HepG2 (cell line): Measurements from ENCODE around the gene PSMD1. TPM values are rescaled to one million over a fixed set of nuclear protein-coding genes. Genes with fewer than 3 reads are reported as not detected.

Experiments
- CBFB ChIP-seq: sonication (generic); formaldehyde crosslinking; IDR thresholded peaks from 2 replicates; pipeline ENCODE4 v1.4.0; 2020; ENCODE audit warnings: missing genetic modification reagents
- DMAP1 ChIP-seq: IDR thresholded peaks from 2 replicates; pipeline ENCODE4 v1.6.1; 2016
- DPF2 ChIP-seq: sonication (generic); formaldehyde crosslinking; IDR thresholded peaks from 2 replicates; pipeline ENCODE4 v1.4.0; 2020; ENCODE audit warnings: mild to moderate bottlenecking, low read depth, missing genetic modification reagents, borderline replicate concordance
- FOXA1 ChIP-seq, 2 experiments: fragments of 450-650 bp in 1 of 2; sonication (generic) in 1 of 2; formaldehyde crosslinking in 1 of 2; IDR thresholded peaks; 2 replicates each; pipeline versions ENCODE4 v1.4.0 to v1.6.1; 2016 to 2020; ENCODE audit warnings: missing genetic modification reagents in 1 of 2
- FOXJ3 ChIP-seq: sonication (generic); formaldehyde crosslinking; IDR thresholded peaks from 2 replicates; pipeline ENCODE4 v1.4.0; 2020; ENCODE audit warnings: missing genetic modification reagents, mild to moderate bottlenecking, borderline replicate concordance
- FOXK1 ChIP-seq: sonication (generic); formaldehyde crosslinking; IDR thresholded peaks from 2 replicates; pipeline ENCODE4 v1.4.0; 2020; ENCODE audit warnings: low read depth, missing genetic modification reagents, borderline replicate concordance
- HMG20A ChIP-seq: IDR thresholded peaks from 2 replicates; pipeline ENCODE4 v1.6.1; 2016; ENCODE audit warnings: borderline replicate concordance
- ISX ChIP-seq: sonication (generic); formaldehyde crosslinking; conservative IDR thresholded peaks from 2 replicates; pipeline ENCODE4 v1.5.0; 2020; ENCODE audit warnings: missing genetic modification reagents
- JARID2 ChIP-seq: sonication (generic); formaldehyde crosslinking; IDR thresholded peaks from 2 replicates; pipeline ENCODE4 v1.8.1; 2023; ENCODE audit warnings: missing genetic modification reagents, inconsistent platforms; ENCODE audit not compliant: insufficient replicate concordance
- LCORL ChIP-seq, 2 experiments: fragments of 450-650 bp in 1 of 2; sonication (generic) in 1 of 2; formaldehyde crosslinking in 1 of 2; IDR thresholded peaks; 2 replicates each; pipeline versions ENCODE4 v1.5.0 to v1.6.1; 2017 to 2020; ENCODE audit warnings: antibody characterized with exemption in 1 of 2, missing genetic modification reagents in 1 of 2
- PRDM15 ChIP-seq: sonication (generic); formaldehyde crosslinking; IDR thresholded peaks from 2 replicates; pipeline ENCODE4 v1.4.0; 2020; ENCODE audit warnings: missing genetic modification reagents
- RFXAP ChIP-seq: sonication (generic); formaldehyde crosslinking; IDR thresholded peaks from 2 replicates; pipeline ENCODE4 v1.4.0; 2020; ENCODE audit warnings: missing genetic modification reagents, borderline replicate concordance
- SRSF9 ChIP-seq: fragments of 200-400 bp; formaldehyde crosslinking; IDR thresholded peaks from 2 replicates; pipeline ENCODE4 v1.6.1; 2018; ENCODE audit warnings: borderline replicate concordance, mild to moderate bottlenecking, low read depth, low read length; ENCODE audit not compliant: insufficient read depth, poor library complexity, severe bottlenecking
- TAF1 ChIP-seq: sonication (generic); formaldehyde crosslinking; IDR thresholded peaks from 2 replicates; pipeline ENCODE4 v1.4.0; 2020; ENCODE audit warnings: missing genetic modification reagents
- ZBTB20 ChIP-seq: sonication (generic); formaldehyde crosslinking; IDR thresholded peaks from 2 replicates; pipeline ENCODE4 v1.8.1; 2023; ENCODE audit warnings: missing genetic modification reagents, low read depth, mild to moderate bottlenecking, borderline replicate concordance
- ZNF143 ChIP-seq: sonication (generic); formaldehyde crosslinking; IDR thresholded peaks from 2 replicates; pipeline ENCODE4 v1.4.0; 2020; ENCODE audit warnings: missing genetic modification reagents
- ZNF343 ChIP-seq: sonication (generic); formaldehyde crosslinking; IDR thresholded peaks from 2 replicates; pipeline ENCODE4 v1.4.0; 2020; ENCODE audit warnings: mild to moderate bottlenecking, missing genetic modification reagents
- ZNF441 ChIP-seq: sonication (generic); formaldehyde crosslinking; IDR thresholded peaks from 2 replicates; pipeline ENCODE4 v1.7.0; 2021; ENCODE audit warnings: missing genetic modification reagents, borderline replicate concordance
- ZNF546 ChIP-seq: sonication (generic); formaldehyde crosslinking; conservative IDR thresholded peaks from 2 replicates; pipeline ENCODE4 v1.8.1; 2023; ENCODE audit warnings: mild to moderate bottlenecking, missing genetic modification reagents
- ZNF574 ChIP-seq: sonication (generic); formaldehyde crosslinking; IDR thresholded peaks from 2 replicates; pipeline ENCODE4 v1.4.0; 2020; ENCODE audit warnings: missing genetic modification reagents
- ZNF614 ChIP-seq: IDR thresholded peaks from 2 replicates; pipeline ENCODE4 v1.6.1; 2018; ENCODE audit warnings: missing biosample characterization, missing genetic modification reagents, inconsistent platforms, borderline replicate concordance
- ZNF670 ChIP-seq: sonication (generic); formaldehyde crosslinking; IDR thresholded peaks from 2 replicates; pipeline ENCODE4 v1.8.0; 2022; ENCODE audit warnings: mild to moderate bottlenecking, missing genetic modification reagents, borderline replicate concordance
- polyA plus RNA-seq, 8 experiments: library from polyadenylated mRNA; depleted of rRNA in 3 of 8; stranded (reverse) in 7 of 8; unstranded in 1 of 8; fragments of >200 nt; fragmentation: Illumina TruSeq in 4 of 8; extraction: Trizol in 4 of 8; gene quantifications; 2 replicates each; pipeline versions ENCODE4 v1.2.1 to v1.2.3, GENCODE V29; 2011 to 2016; ENCODE audit warnings: low read depth in 4 of 8, missing spikeins in 1 of 8, mixed read lengths in 1 of 8; ENCODE audit not compliant: insufficient read depth in 1 of 8
- total RNA-seq, 5 experiments: library from RNA; depleted of rRNA; stranded (reverse); fragments of >200 nt; fragmentation: Illumina TruSeq; extraction: Trizol; gene quantifications; 2 replicates each; pipeline ENCODE4 v1.2.3, GENCODE V29; 2016; ENCODE audit warnings: low read depth in 1 of 5

The PSMD1 gene
- total and polyA plus RNA-seq, 2 of the 13 experiments (the other 11 are each of a cell fraction or from before 2014, with no cell fraction given): 136 to 191 TPM

DNA sequence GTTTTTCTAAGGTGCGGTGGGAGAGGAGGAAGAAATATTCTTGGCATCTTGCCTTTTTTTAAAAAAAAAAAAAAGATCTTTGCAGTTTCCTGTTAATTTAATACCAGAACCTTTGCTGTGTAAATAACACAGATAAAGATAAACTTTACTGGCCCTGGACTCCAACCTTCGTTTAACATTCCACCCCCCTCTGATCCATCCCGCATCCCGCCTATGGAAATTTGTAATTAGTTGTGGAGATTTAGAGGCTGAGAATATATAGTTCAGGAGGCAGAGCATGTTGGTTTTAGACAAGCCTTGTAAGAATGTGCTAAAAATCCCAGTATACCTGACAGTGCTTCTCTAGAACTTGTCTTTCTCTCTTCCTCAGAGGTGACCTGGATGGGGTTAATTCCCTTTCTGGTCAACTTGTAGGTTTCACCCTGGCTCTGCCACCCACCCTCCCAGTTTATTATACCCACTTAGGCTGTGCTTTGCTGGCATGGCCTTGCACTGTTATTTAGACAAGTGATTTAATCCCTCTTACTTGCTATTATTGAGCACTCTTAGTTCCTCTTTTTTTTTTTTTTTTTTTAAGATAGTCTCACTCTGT is 22.3 kb upstream of the PSMD1 start (continued):
- TF ChIP-seq RFXAP (CRISPR knock-in tag): no peak
- TF ChIP-seq LCORL (IDR thresholded peaks at IDR 0.05): no peak
- TF ChIP-seq LCORL (CRISPR knock-in tag; IDR thresholded peaks at IDR 0.05): no peak
- no peak for TF ChIP-seq PRDM15 (CRISPR knock-in tag)
- TF ChIP-seq ZNF670 (CRISPR knock-in tag): peak; percentile 81; the same call in 1 of the 2 replicates
- 0 out of 2 replicates have a peak, but pooled peaks have one; percentile 1 for TF ChIP-seq ZNF574 (CRISPR knock-in tag)
- no peak for TF ChIP-seq ZNF546 (CRISPR knock-in tag)
- no peak for TF ChIP-seq ZNF343
- TF ChIP-seq JARID2 (CRISPR knock-in tag): no peak
- peak; percentile 49; the same call in 1 of the 2 replicates for TF ChIP-seq ZBTB20 (CRISPR knock-in tag)
- TF ChIP-seq DPF2: no peak; the same call in 1 of the 2 replicates
- no peak for TF ChIP-seq FOXK1
- TF ChIP-seq FOXJ3 (CRISPR knock-in tag): peak; percentile 6; the same call in 1 of the 2 replicates
- no peak for TF ChIP-seq ISX
- no peak for TF ChIP-seq ZNF441
- no peak for TF ChIP-seq CBFB (CRISPR knock-in tag)
- TF ChIP-seq HMG20A (CRISPR knock-in tag): peak; percentile 16; the same call in 1 of the 2 replicates
- TF ChIP-seq ZNF143 (CRISPR knock-in tag): no peak
- no peak for TF ChIP-seq ZNF614 (CRISPR knock-in tag)
- 0 out of 2 replicates have a peak, but pooled peaks have one; percentile 7 for TF ChIP-seq FOXA1 (IDR thresholded peaks at IDR 0.05)
- TF ChIP-seq FOXA1 (CRISPR knock-in tag; IDR thresholded peaks at IDR 0.05): 0 out of 2 replicates have a peak, but pooled peaks have one; percentile 50
- no peak for TF ChIP-seq SRSF9
- no peak for TF ChIP-seq TAF1 (CRISPR knock-in tag)
- TF ChIP-seq DMAP1 (CRISPR knock-in tag): no peak
